ENCODE results near the gene FTL. TPM values are rescaled to one million over a fixed set of nuclear protein-coding genes. Genes with fewer than 3 reads are reported as not detected.

Gene FTL
- total RNA-seq, 1 experiment from 2014 or later, result 1,983 TPM

DNA sequence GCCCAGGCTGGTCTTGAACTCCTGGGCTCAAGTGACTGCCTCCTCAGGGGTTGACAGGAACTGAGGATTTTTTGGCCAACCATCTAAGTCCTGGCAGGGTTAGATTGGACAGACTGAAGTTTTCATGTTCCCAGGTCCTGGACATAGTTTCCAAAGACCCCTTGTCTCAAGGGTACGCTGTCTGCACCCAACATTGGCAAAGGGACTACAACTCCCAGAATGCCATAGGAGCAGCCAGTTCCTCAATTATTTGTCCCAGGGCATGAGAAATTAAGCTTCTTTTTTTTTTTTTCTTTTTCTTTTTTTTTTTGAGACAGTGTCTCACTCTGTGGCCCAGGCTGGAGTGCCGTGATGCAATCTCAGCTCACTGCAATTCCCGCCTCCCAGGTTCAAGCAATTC, 21.1 kb downstream of the FTL start:
- Histone ChIP-seq H3K4me3 (ENCODE audit: low read depth, low read length, poor library complexity, severe bottlenecking) (no peak overlapping the region), H3K9me3 (ENCODE audit: low read depth, low read length, poor library complexity, severe bottlenecking) (no peaks in the 10 kb centered on the region), H3K4me1 (ENCODE audit: insufficient read depth, low read length, poor library complexity, severe bottlenecking) (no peaks in the 10 kb centered on the region), H3K27me3 (replicated peaks; ENCODE audit: insufficient read depth, low read depth, low read length, poor library complexity) (no peaks in the 10 kb centered on the region), H3K36me3 (ENCODE audit: insufficient read depth, low read length, poor library complexity, severe bottlenecking) (peaks cover 47% of the 10 kb centered on the region), H3K27ac (ENCODE audit: low read depth, low read length, poor library complexity, severe bottlenecking) (no peak overlapping the region)
- no TSS peak for BruUV-seq (replicated peaks)
- TF ChIP-seq, protein P1, sequence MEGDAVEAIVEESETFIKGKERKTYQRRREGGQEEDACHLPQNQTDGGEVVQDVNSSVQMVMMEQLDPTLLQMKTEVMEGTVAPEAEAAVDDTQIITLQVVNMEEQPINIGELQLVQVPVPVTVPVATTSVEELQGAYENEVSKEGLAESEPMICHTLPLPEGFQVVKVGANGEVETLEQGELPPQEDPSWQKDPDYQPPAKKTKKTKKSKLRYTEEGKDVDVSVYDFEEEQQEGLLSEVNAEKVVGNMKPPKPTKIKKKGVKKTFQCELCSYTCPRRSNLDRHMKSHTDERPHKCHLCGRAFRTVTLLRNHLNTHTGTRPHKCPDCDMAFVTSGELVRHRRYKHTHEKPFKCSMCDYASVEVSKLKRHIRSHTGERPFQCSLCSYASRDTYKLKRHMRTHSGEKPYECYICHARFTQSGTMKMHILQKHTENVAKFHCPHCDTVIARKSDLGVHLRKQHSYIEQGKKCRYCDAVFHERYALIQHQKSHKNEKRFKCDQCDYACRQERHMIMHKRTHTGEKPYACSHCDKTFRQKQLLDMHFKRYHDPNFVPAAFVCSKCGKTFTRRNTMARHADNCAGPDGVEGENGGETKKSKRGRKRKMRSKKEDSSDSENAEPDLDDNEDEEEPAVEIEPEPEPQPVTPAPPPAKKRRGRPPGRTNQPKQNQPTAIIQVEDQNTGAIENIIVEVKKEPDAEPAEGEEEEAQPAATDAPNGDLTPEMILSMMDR (conservative IDR thresholded peaks at IDR 0.05; ENCODE audit: low read depth, low read length), result no peak
- no peak for TF ChIP-seq EZH2 (IDR thresholded peaks at IDR 0.05; ENCODE audit: borderline replicate concordance, low read depth, low read length, poor library complexity, severe bottlenecking)
- ChIA-PET POLR2A (ENCODE audit: low non-redundant PET) (no interaction called here), CTCF (interaction anchor here (0.6 to 0.9 kb wide), 2 partner anchors 15 to 23 kb away, joined by 3 to 4 read pairs; no protein-coding TSS in a partner anchor)
- intact Hi-C loops (cut with micrococcal nuclease; ENCODE audit: unreplicated experiment), result no loop called here
- no peak for DNase-seq (ENCODE audit: low spot score)

DNA sequence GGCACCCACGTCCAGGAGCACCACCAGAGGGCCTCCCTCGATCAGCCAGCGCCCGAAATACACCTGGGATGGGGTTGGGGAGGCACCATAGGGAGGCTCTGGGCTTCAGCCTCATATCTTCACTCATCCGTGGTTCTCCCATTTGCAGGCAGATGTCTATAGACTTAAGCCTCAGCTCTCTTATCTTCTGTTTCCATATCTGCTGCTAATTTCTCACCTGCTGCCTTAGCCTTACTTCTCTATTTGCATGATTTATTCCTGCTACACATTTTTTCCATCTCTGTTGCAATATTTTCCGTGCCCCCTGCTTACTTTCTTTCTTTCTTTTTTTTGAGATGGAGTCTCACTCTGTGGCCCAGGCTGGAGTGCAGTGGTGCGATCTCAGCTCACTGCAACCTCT, 22.2 kb downstream of the FTL start:
- Histone ChIP-seq H3K4me3 (ENCODE audit: low read depth, low read length, poor library complexity, severe bottlenecking) (no peak overlapping the region), H3K9me3 (ENCODE audit: low read depth, low read length, poor library complexity, severe bottlenecking) (no peaks in the 10 kb centered on the region), H3K27ac (ENCODE audit: low read depth, low read length, poor library complexity, severe bottlenecking) (no peak overlapping the region), H3K36me3 (ENCODE audit: insufficient read depth, low read length, poor library complexity, severe bottlenecking) (peaks cover 45% of the 10 kb centered on the region), H3K4me1 (ENCODE audit: insufficient read depth, low read length, poor library complexity, severe bottlenecking) (peaks cover 5% of the 10 kb centered on the region), H3K27me3 (replicated peaks; ENCODE audit: insufficient read depth, low read depth, low read length, poor library complexity) (no peaks in the 10 kb centered on the region)
- intact Hi-C loops (cut with micrococcal nuclease; ENCODE audit: unreplicated experiment), result no loop called here
- CTCF ChIA-PET, result interaction anchor here (0.7 kb wide), 1 partner anchor 134 kb away, joined by 3 read pairs; no protein-coding TSS in a partner anchor
- no TSS peak for BruUV-seq (replicated peaks)
- no peak for DNase-seq (ENCODE audit: low spot score)
- TF ChIP-seq, protein P1 (conservative IDR thresholded peaks at IDR 0.05; ENCODE audit: low read depth, low read length), result no peak
- no peak for TF ChIP-seq EZH2 (IDR thresholded peaks at IDR 0.05; ENCODE audit: borderline replicate concordance, low read depth, low read length, poor library complexity, severe bottlenecking)
- POLR2A ChIA-PET (ENCODE audit: low non-redundant PET), result no interaction called here

DNA sequence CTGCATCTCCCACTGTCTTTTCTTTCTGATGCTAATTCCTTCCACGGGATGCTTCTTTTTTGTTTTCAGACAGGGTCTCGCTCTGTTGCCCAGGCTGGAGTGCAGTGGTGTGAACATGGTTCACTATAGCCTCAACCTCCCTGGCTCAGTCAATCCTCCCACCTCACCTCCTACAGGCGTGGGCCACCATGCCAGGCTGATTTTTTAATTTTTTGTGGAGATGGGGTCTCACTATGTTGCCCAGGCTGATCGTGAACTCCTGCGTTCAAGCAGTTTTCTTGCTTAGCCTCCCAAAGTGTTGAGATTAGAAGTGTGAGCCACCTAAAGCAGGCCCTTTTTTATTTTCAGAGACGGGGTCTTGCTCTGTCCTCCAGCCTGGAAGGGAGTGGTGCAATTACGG, 23.2 kb downstream of the FTL start:
- no peaks in the 10 kb centered on the region for H3K27me3 ChIP-seq (replicated peaks; ENCODE audit: insufficient read depth, low read depth, low read length, poor library complexity)
- no peak for DNase-seq (ENCODE audit: low spot score)
- TSS peak; percentile 13 for BruUV-seq (replicated peaks)
- intact Hi-C loops (cut with micrococcal nuclease; ENCODE audit: unreplicated experiment), result no loop called here
- CTCF ChIA-PET, result no interaction called here
- peaks cover 5% of the 10 kb centered on the region for H3K4me1 ChIP-seq (ENCODE audit: insufficient read depth, low read length, poor library complexity, severe bottlenecking)
- no peak overlapping the region for H3K27ac ChIP-seq (ENCODE audit: low read depth, low read length, poor library complexity, severe bottlenecking)
- POLR2A ChIA-PET (ENCODE audit: low non-redundant PET), result no interaction called here
- no peaks in the 10 kb centered on the region for H3K9me3 ChIP-seq (ENCODE audit: low read depth, low read length, poor library complexity, severe bottlenecking)
- H3K36me3 ChIP-seq (ENCODE audit: insufficient read depth, low read length, poor library complexity, severe bottlenecking), result peaks cover 36% of the 10 kb centered on the region
- TF ChIP-seq, protein P1 (conservative IDR thresholded peaks at IDR 0.05; ENCODE audit: low read depth, low read length), result no peak
- no peak for TF ChIP-seq EZH2 (IDR thresholded peaks at IDR 0.05; ENCODE audit: borderline replicate concordance, low read depth, low read length, poor library complexity, severe bottlenecking)
- H3K4me3 ChIP-seq (ENCODE audit: low read depth, low read length, poor library complexity, severe bottlenecking), result no peak overlapping the region
